HepG2 (cell line): ENCODE measurements around the gene RPS14. TPM values are rescaled to one million over a fixed set of nuclear protein-coding genes. Genes with fewer than 3 reads are reported as not detected.

Source experiments
- AFF4 ChIP-seq: sonication (generic); formaldehyde crosslinking; IDR thresholded peaks from 2 replicates; pipeline ENCODE4 v1.4.0; 2020; ENCODE audit warnings: missing genetic modification reagents
- ATRX ChIP-seq: sonication (generic); formaldehyde crosslinking; IDR thresholded peaks from 2 replicates; pipeline ENCODE4 v1.4.0; 2020; ENCODE audit warnings: missing genetic modification reagents, borderline replicate concordance
- CCDC6 ChIP-seq: sonication (generic); formaldehyde crosslinking; IDR thresholded peaks from 2 replicates; pipeline ENCODE4 v1.8.1; 2022; ENCODE audit warnings: mild to moderate bottlenecking, missing genetic modification reagents, moderate library complexity
- DNMT1 ChIP-seq: sonication (generic); formaldehyde crosslinking; IDR thresholded peaks from 2 replicates; pipeline ENCODE4 v1.5.1; 2020; ENCODE audit warnings: mild to moderate bottlenecking, missing genetic modification reagents
- EED ChIP-seq: sonication (generic); formaldehyde crosslinking; IDR thresholded peaks from 2 replicates; pipeline ENCODE4 v1.5.0; 2020; ENCODE audit warnings: mild to moderate bottlenecking, missing genetic modification reagents
- EHMT2 ChIP-seq: fragments of 200-600 bp; sonication (generic); IDR thresholded peaks from 2 replicates; pipeline ENCODE4 v1.7.0; 2017; ENCODE audit warnings: antibody characterized with exemption, low read depth, low read length, borderline replicate concordance
- ESRRA ChIP-seq: sonication (generic); formaldehyde crosslinking; IDR thresholded peaks from 2 replicates; pipeline ENCODE4 v1.5.1; 2020; ENCODE audit warnings: mild to moderate bottlenecking, low read depth, missing genetic modification reagents
- FOXO1 ChIP-seq: sonication (generic); formaldehyde crosslinking; IDR thresholded peaks from 2 replicates; pipeline ENCODE4 v1.4.0; 2020; ENCODE audit warnings: missing genetic modification reagents
- HNF4G ChIP-seq, 2 experiments: sonication (generic) in 1 of 2; formaldehyde crosslinking in 1 of 2; IDR thresholded peaks; 2 replicates each; pipeline versions ENCODE4 v1.4.0 to v1.6.1; 2011 to 2020; ENCODE audit warnings: borderline replicate concordance in 2 of 2, low read depth in 2 of 2, mild to moderate bottlenecking in 2 of 2, low read length in 1 of 2, missing genetic modification reagents in 1 of 2, moderate library complexity in 1 of 2
- JUNB ChIP-seq: sonication (generic); formaldehyde crosslinking; IDR thresholded peaks from 2 replicates; pipeline ENCODE4 v1.8.0; 2022; ENCODE audit warnings: missing genetic modification reagents, mild to moderate bottlenecking, borderline replicate concordance
- LRRFIP1 ChIP-seq: sonication (generic); formaldehyde crosslinking; conservative IDR thresholded peaks from 2 replicates; pipeline ENCODE4 v1.4.0; 2020; ENCODE audit warnings: missing genetic modification reagents
- MYC ChIP-seq: sonication (generic); formaldehyde crosslinking; IDR thresholded peaks from 2 replicates; pipeline ENCODE4 v1.9.0; 2021; ENCODE audit warnings: missing genetic modification reagents, borderline replicate concordance
- NONO ChIP-seq, 2 experiments: fragments of 450-650 bp in 1 of 2; sonication (generic) in 1 of 2; formaldehyde crosslinking in 1 of 2; IDR thresholded peaks in 1 of 2; conservative IDR thresholded peaks in 1 of 2; 2 replicates each; pipeline versions ENCODE4 v1.6.1 to v1.8.0; 2017 to 2022; ENCODE audit warnings: mild to moderate bottlenecking in 1 of 2, missing genetic modification reagents in 1 of 2, moderate library complexity in 1 of 2
- SSRP1 ChIP-seq: IDR thresholded peaks from 2 replicates; pipeline ENCODE4 v1.6.1; 2016; ENCODE audit warnings: control low read depth
- ZNF382 ChIP-seq: sonication (generic); formaldehyde crosslinking; IDR thresholded peaks from 2 replicates; pipeline ENCODE4 v1.5.0; 2020; ENCODE audit warnings: missing genetic modification reagents, mild to moderate bottlenecking, borderline replicate concordance
- ZNF557 ChIP-seq: sonication (generic); formaldehyde crosslinking; IDR thresholded peaks from 2 replicates; pipeline ENCODE4 v1.4.0; 2020; ENCODE audit warnings: missing genetic modification reagents
- ZNF737 ChIP-seq: sonication (generic); formaldehyde crosslinking; IDR thresholded peaks from 2 replicates; pipeline ENCODE4 v1.5.0; 2020; ENCODE audit warnings: missing genetic modification reagents, mild to moderate bottlenecking, borderline replicate concordance
- ZNF792 ChIP-seq: IDR thresholded peaks from 2 replicates; pipeline ENCODE4 v1.6.1; 2016
- polyA plus RNA-seq, 8 experiments: library from polyadenylated mRNA; depleted of rRNA in 3 of 8; stranded (reverse) in 7 of 8; unstranded in 1 of 8; fragments of >200 nt; fragmentation: Illumina TruSeq in 4 of 8; extraction: Trizol in 4 of 8; gene quantifications; 2 replicates each; pipeline versions ENCODE4 v1.2.1 to v1.2.3, GENCODE V29; 2011 to 2016; ENCODE audit warnings: low read depth in 4 of 8, missing spikeins in 1 of 8, mixed read lengths in 1 of 8; ENCODE audit not compliant: insufficient read depth in 1 of 8
- total RNA-seq, 5 experiments: library from RNA; depleted of rRNA; stranded (reverse); fragments of >200 nt; fragmentation: Illumina TruSeq; extraction: Trizol; gene quantifications; 2 replicates each; pipeline ENCODE4 v1.2.3, GENCODE V29; 2016; ENCODE audit warnings: low read depth in 1 of 5
- TF ChIP-seq, protein P1 (sequence below): sonication (generic); formaldehyde crosslinking; IDR thresholded peaks from 2 replicates; pipeline ENCODE4 v1.8.1; 2023; ENCODE audit warnings: missing genetic modification reagents, inconsistent platforms, borderline replicate concordance
- TF ChIP-seq, protein P2 (sequence below): sonication (generic); formaldehyde crosslinking; IDR thresholded peaks from 2 replicates; pipeline ENCODE4 v1.9.0; 2021; ENCODE audit warnings: missing genetic modification reagents, borderline replicate concordance

Gene RPS14
- total and polyA plus RNA-seq, 2 of the 13 experiments (the other 11 are each of a cell fraction or from before 2014, with no cell fraction given): 2,116 to 3,295 TPM

GRCh38 chr5:150458802-150459557 is 9.4 kb upstream of the RPS14 start (continued):
- TF ChIP-seq DNMT1 (CRISPR knock-in tag) (no peak), LRRFIP1 (CRISPR knock-in tag) (no peak), ZNF557 (no peak), JUNB (CRISPR knock-in tag) (no peak), MYC (CRISPR knock-in tag) (peak; percentile 83; the same call in 1 of the 2 replicates), SSRP1 (CRISPR knock-in tag) (no peak), NONO (IDR thresholded peaks at IDR 0.05) (no peak), NONO (CRISPR knock-in tag; conservative IDR thresholded peaks at IDR 0.05) (0 out of 2 replicates have a peak, but pooled peaks have one; percentile 30), CCDC6 (no peak), HNF4G (IDR thresholded peaks at IDR 0.05; ENCODE audit: borderline replicate concordance, low read depth, low read length) (no peak), HNF4G (CRISPR knock-in tag; IDR thresholded peaks at IDR 0.05; ENCODE audit: borderline replicate concordance, low read depth) (no peak; the same call in 1 of the 2 replicates), ZNF382 (CRISPR knock-in tag) (no peak), EHMT2 (no peak), EED (no peak), ATRX (CRISPR knock-in tag) (no peak), ZNF792 (CRISPR knock-in tag) (no peak), FOXO1 (no peak), ZNF737 (no peak), AFF4 (no peak), ESRRA (CRISPR knock-in tag) (no peak)
- TF ChIP-seq, protein P1, sequence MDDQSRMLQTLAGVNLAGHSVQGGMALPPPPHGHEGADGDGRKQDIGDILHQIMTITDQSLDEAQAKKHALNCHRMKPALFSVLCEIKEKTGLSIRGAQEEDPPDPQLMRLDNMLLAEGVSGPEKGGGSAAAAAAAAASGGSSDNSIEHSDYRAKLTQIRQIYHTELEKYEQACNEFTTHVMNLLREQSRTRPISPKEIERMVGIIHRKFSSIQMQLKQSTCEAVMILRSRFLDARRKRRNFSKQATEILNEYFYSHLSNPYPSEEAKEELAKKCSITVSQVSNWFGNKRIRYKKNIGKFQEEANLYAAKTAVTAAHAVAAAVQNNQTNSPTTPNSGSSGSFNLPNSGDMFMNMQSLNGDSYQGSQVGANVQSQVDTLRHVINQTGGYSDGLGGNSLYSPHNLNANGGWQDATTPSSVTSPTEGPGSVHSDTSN (CRISPR knock-in tag): no peak
- TF ChIP-seq, protein P2, sequence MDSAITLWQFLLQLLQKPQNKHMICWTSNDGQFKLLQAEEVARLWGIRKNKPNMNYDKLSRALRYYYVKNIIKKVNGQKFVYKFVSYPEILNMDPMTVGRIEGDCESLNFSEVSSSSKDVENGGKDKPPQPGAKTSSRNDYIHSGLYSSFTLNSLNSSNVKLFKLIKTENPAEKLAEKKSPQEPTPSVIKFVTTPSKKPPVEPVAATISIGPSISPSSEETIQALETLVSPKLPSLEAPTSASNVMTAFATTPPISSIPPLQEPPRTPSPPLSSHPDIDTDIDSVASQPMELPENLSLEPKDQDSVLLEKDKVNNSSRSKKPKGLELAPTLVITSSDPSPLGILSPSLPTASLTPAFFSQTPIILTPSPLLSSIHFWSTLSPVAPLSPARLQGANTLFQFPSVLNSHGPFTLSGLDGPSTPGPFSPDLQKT (CRISPR knock-in tag): no peak
